Mammary epithelial cell (primary cell): ENCODE data around the gene ARMC9.

Experiments
- CTCF ChIP-seq, 2 donors: IDR thresholded peaks in 1 of 2; conservative IDR thresholded peaks in 1 of 2; 2 replicates each; pipeline ENCODE4 v1.5.1; 2011 to 2012; ENCODE audit warnings: inconsistent platforms in 2 of 2, low read length in 2 of 2, mild to moderate bottlenecking in 2 of 2, control low read depth in 1 of 2, low read depth in 1 of 2; ENCODE audit not compliant: insufficient read depth in 1 of 2; ENCODE audit errors: extremely low read depth in 1 of 2
- EZH2 ChIP-seq: IDR thresholded peaks from 2 replicates; pipeline ENCODE4 v1.6.1; 2012; ENCODE audit warnings: low read length, inconsistent platforms, borderline replicate concordance

- TF ChIP-seq CTCF (conservative IDR thresholded peaks at IDR 0.05 in 1 of 2, IDR thresholded peaks at IDR 0.05 in 1 of 2; ENCODE audit: extremely low read depth in 1 of 2, insufficient read depth in 1 of 2, low read depth in 1 of 2, low read length in 2 of 2) = no peak
- TF ChIP-seq EZH2 = no peak
Observed at GRCh38 chr2:231308631-231309428, 110.4 kb downstream of the ARMC9 start.
